HCT116 (cell line): ENCODE measurements around the gene BABAM2. TPM values are rescaled to one million over a fixed set of nuclear protein-coding genes. Genes with fewer than 3 reads are reported as not detected.

Experiments used
- ATAC-seq: fragments of 200-7000 bp; cut with Tn5 transposase; 2 replicates; pipeline ENCODE4 v1.9.1; 2020; ENCODE audit warnings: mild to moderate bottlenecking, moderate library complexity
- BruUV-seq: library from RNA; stranded (reverse); fragments of 400-500 nt; replicated peaks from 2 replicates; lab custom pipeline; 2021; lab: Mats Ljungman, UMichigan
- CTCF ChIA-PET: fragments of 300-600 bp; sonication (Branson Sonifier 250); formaldehyde crosslinking; loops from one replicate; lab custom pipeline; 2021; ENCODE audit warnings: antibody characterized with exemption; lab: Charles Lee
- POLR2A ChIA-PET: fragments of 300-600, 350-600 bp; sonication (Branson Sonifier 250); formaldehyde crosslinking; loops from one replicate; lab custom pipeline; 2021; ENCODE audit warnings: antibody characterized with exemption; lab: Charles Lee
- RAD21 ChIA-PET, 2 experiments: fragments of 300-600 bp; sonication (Branson Sonifier 250); formaldehyde crosslinking; loops; one replicate each; lab custom pipeline; 2023; ENCODE audit warnings: low total read pairs in 2 of 2; ENCODE audit not compliant: uncharacterized antibody in 2 of 2, unreplicated experiment in 2 of 2, low non-redundant PET in 1 of 2; lab: Charles Lee
- DNase-seq: peaks from one replicate; pipeline ENCODE4 v3.0.0-alpha.2; 2010; ENCODE audit warnings: low read depth, low spot score
- H2AFZ ChIP-seq: fragments of 200-600 bp; shearing (Covaris generic), sonication (generic); 2 replicates; pipeline ENCODE4 v1.6.1; 2017; ENCODE audit warnings: low read depth, mixed run types, mixed read lengths, antibody characterized with exemption, low read length; ENCODE audit not compliant: poor library complexity, severe bottlenecking
- H3K27ac ChIP-seq: 2 replicates; pipeline ENCODE4 v1.5.1; 2012; ENCODE audit warnings: low read depth, low read length
- H3K27me3 ChIP-seq: fragments of 200-600 bp; sonication (generic); 2 replicates; pipeline ENCODE4 v1.6.1; 2016; ENCODE audit warnings: mixed run types, low read length, mixed read lengths; ENCODE audit not compliant: insufficient read depth
- H3K36me3 ChIP-seq, 2 experiments: fragments of 200-500 bp in 1 of 2; fragments of 200-600 bp in 1 of 2; sonication (Bioruptor generic) in 1 of 2; sonication (generic) in 1 of 2; 2 replicates each; pipeline versions ENCODE4 v1.5.1 to v1.6.1; 2014 to 2016; ENCODE audit warnings: low read length in 2 of 2, inconsistent platforms in 1 of 2, mixed read lengths in 1 of 2, mixed run types in 1 of 2; ENCODE audit not compliant: insufficient read depth in 2 of 2, control insufficient read depth in 1 of 2
- H3K4me1 ChIP-seq, 2 experiments: fragments of 200-600 bp in 1 of 2; sonication (generic) in 1 of 2; 2 replicates each; pipeline versions ENCODE4 v1.5.1 to v1.6.1; 2012 to 2017; ENCODE audit warnings: low read length in 2 of 2, inconsistent platforms in 1 of 2, mild to moderate bottlenecking in 1 of 2, mixed read lengths in 1 of 2, mixed run types in 1 of 2, moderate library complexity in 1 of 2; ENCODE audit not compliant: insufficient read depth in 2 of 2, control insufficient read depth in 1 of 2
- H3K4me2 ChIP-seq: fragments of 200-600 bp; sonication (generic); 2 replicates; pipeline ENCODE4 v1.6.1; 2017; ENCODE audit warnings: mixed run types, low read length, mixed read lengths
- H3K4me3 ChIP-seq, 2 experiments: fragments of 200-600 bp in 1 of 2; sonication (generic) in 1 of 2; replicated peaks in 1 of 2; 2 replicates each; pipeline ENCODE4 v1.5.1; 2011 to 2016; ENCODE audit warnings: low read length in 2 of 2, control low read depth in 1 of 2, low read depth in 1 of 2, mild to moderate bottlenecking in 1 of 2, mixed read lengths in 1 of 2, mixed run types in 1 of 2
- H3K79me2 ChIP-seq: fragments of 200-600 bp; sonication (generic); 2 replicates; pipeline ENCODE4 v1.6.1; 2017; ENCODE audit warnings: mild to moderate bottlenecking, mixed run types, low read length, moderate library complexity, mixed read lengths; ENCODE audit not compliant: insufficient read depth
- H3K9ac ChIP-seq: fragments of 200-600 bp; sonication (generic); 2 replicates; pipeline ENCODE4 v1.6.1; 2016; ENCODE audit warnings: low read length, mixed read lengths
- H3K9me2 ChIP-seq: fragments of 200-600 bp; sonication (generic), shearing (Covaris generic); 2 replicates; pipeline ENCODE4 v1.6.1; 2017; ENCODE audit warnings: mixed run types, mild to moderate bottlenecking, moderate library complexity; ENCODE audit not compliant: insufficient read depth
- H3K9me3 ChIP-seq, 2 experiments: fragments of 200-500 bp in 1 of 2; fragments of 200-600 bp in 1 of 2; sonication (Bioruptor generic) in 1 of 2; sonication (generic) in 1 of 2; 2 replicates each; pipeline ENCODE4 v1.6.1; 2014 to 2017; ENCODE audit warnings: low read length in 2 of 2, mixed read lengths in 2 of 2, inconsistent platforms in 1 of 2, low read depth in 1 of 2, mild to moderate bottlenecking in 1 of 2, mixed run types in 1 of 2, moderate library complexity in 1 of 2; ENCODE audit not compliant: control insufficient read depth in 1 of 2, insufficient read depth in 1 of 2
- H4K20me1 ChIP-seq: fragments of 200-600 bp; sonication (generic), shearing (Covaris generic); 2 replicates; pipeline ENCODE4 v1.6.1; 2017; ENCODE audit warnings: mixed run types, mild to moderate bottlenecking, moderate library complexity; ENCODE audit not compliant: insufficient read depth
- ATF3 ChIP-seq: IDR thresholded peaks from 2 replicates; pipeline ENCODE4 v1.6.1; 2012
- CEBPB ChIP-seq: IDR thresholded peaks from 2 replicates; pipeline ENCODE4 v1.6.1; 2012; ENCODE audit warnings: low read depth
- CTCF ChIP-seq, 3 experiments: fragments of 200-600 bp in 1 of 3; sonication (generic) in 1 of 3; IDR thresholded peaks in 2 of 3; conservative IDR thresholded peaks in 1 of 3; 2 replicates each; pipeline ENCODE4 v1.5.1; 2012 to 2017; ENCODE audit warnings: low read depth in 2 of 3, low read length in 2 of 3, antibody characterized with exemption in 1 of 3, borderline replicate concordance in 1 of 3, control low read depth in 1 of 3, mild to moderate bottlenecking in 1 of 3, mixed read lengths in 1 of 3, mixed run types in 1 of 3, moderate library complexity in 1 of 3; ENCODE audit not compliant: insufficient read depth in 1 of 3
- RAD21 ChIP-seq: IDR thresholded peaks from 2 replicates; pipeline ENCODE4 v1.6.1; 2012; ENCODE audit warnings: low read depth, mild to moderate bottlenecking
- intact Hi-C: fragments of 100-400 bp; cut with micrococcal nuclease; formaldehyde crosslinking; loops from 2 replicates; pipeline ENCODE4 v1.10.0; 2022
- total RNA-seq: library from RNA; stranded (reverse); gene quantifications from one replicate; pipeline ENCODE4 v1.2.1, GENCODE V29; 2021; ENCODE audit not compliant: unreplicated experiment
- TF ChIP-seq, protein P1 (sequence below): IDR thresholded peaks from 2 replicates; pipeline ENCODE4 v1.6.1; 2011; ENCODE audit warnings: mild to moderate bottlenecking, low read length, moderate library complexity; ENCODE audit not compliant: insufficient replicate concordance; ENCODE audit errors: extremely low read depth

The BABAM2 gene
- total RNA-seq, 1 experiment from 2014 or later, result 23.8 TPM

GRCh38 chr2:28085201-28085600, 194.7 kb downstream of the BABAM2 start:
- Histone ChIP-seq H3K4me1 (peaks cover 0 to 5% of the 10 kb centered on the region in 2 experiments; a peak in 1 of 4 replicates), H3K36me3 (no peaks in the 10 kb centered on the region), H3K4me3 (no peak overlapping the region), H3K27me3 (no peaks in the 10 kb centered on the region), H3K9me2 (no peaks in the 10 kb centered on the region), H3K27ac (no peak overlapping the region), H3K79me2 (no peaks in the 10 kb centered on the region), H3K9ac (no peak overlapping the region), H3K4me2 (no peak overlapping the region), H4K20me1 (0 out of 2 replicates have a peak, but pooled peaks cover 5% of the 10 kb centered on the region), H2AFZ (no peak overlapping the region), H3K9me3 (no peaks in the 10 kb centered on the region)
- POLR2A ChIA-PET, result no interaction called here
- CTCF ChIA-PET, result no interaction called here
- ATAC-seq, result no peak
- no TSS peak for BruUV-seq
- TF ChIP-seq CEBPB (no peak), CTCF (IDR thresholded peaks at IDR 0.05 in 2 of 3, conservative IDR thresholded peaks at IDR 0.05 in 1 of 3; ENCODE audit: borderline replicate concordance in 1 of 3, insufficient read depth in 1 of 3, low read depth in 2 of 3, low read length in 2 of 3) (no peak), RAD21 (no peak), ATF3 (no peak)
- TF ChIP-seq, protein P1, sequence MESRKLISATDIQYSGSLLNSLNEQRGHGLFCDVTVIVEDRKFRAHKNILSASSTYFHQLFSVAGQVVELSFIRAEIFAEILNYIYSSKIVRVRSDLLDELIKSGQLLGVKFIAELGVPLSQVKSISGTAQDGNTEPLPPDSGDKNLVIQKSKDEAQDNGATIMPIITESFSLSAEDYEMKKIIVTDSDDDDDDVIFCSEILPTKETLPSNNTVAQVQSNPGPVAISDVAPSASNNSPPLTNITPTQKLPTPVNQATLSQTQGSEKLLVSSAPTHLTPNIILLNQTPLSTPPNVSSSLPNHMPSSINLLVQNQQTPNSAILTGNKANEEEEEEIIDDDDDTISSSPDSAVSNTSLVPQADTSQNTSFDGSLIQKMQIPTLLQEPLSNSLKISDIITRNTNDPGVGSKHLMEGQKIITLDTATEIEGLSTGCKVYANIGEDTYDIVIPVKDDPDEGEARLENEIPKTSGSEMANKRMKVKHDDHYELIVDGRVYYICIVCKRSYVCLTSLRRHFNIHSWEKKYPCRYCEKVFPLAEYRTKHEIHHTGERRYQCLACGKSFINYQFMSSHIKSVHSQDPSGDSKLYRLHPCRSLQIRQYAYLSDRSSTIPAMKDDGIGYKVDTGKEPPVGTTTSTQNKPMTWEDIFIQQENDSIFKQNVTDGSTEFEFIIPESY, result no peak
- DNase-seq, result no peak
- intact Hi-C loops, result no loop called here
- RAD21 ChIA-PET, result no interaction called here
